OCI-M1 (cell line): Measurements from ENCODE around the gene MC2R.
"Not testable (repeated sequence)": the region's sequence is repeated elsewhere in the genome, so short reads cannot be mapped to it uniquely, and the experiment has no call there.

Experiments used
- DNase-seq: peaks from one replicate; lab custom pipeline; 2025; lab: John Stamatoyannopoulos, UW

The MC2R gene

DNA sequence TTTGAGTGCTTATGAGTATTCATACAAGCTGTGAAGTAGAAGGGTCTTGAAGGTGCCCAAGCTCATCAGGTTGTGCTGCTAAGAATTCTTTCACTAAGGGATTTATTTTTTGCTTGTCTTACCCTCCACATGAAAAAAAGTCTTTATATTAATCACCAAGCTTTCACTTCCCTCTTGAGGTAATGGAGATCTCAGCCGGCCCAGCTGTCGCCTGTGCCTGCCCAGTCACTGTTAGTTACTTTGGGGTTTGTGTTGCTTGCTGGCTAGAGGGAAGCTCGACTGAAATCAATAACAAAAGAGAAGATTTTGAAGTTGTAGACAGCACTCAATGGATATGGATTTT lies 21.9 kb downstream of the MC2R start:
- no peak for DNase-seq

DNA sequence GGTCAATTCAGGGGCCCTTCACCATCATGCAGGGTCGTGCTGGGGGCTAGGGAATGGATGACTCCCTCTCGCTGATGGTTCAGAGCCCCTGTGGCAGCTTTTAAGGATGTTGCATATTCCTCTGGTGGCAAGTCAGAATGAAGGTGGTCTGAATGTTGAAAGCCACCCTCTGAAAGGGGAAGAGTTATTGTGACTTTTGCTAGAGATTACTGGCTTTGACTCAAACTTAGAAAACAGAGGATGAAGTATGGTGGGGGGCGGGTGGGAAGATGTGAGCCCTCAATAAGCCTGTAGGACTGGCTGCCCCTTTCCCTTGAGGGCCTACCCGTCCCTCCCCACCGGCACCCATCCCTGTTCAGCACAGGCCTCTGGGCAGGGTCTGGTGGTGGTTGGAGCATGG lies 23.2 kb downstream of the MC2R start:
- DNase-seq, result no peak

GRCh38 chr18:13890761-13891361 lies 24.5 kb downstream of the MC2R start:
- DNase-seq, result no peak

- DNase-seq, result no peak
These were observed 25.7 kb downstream of the MC2R start for GRCh38 chr18:13889671-13890070.

- no peak for DNase-seq
These were observed 27.1 kb downstream of the MC2R start for GRCh38 chr18:13888191-13888716.

DNA sequence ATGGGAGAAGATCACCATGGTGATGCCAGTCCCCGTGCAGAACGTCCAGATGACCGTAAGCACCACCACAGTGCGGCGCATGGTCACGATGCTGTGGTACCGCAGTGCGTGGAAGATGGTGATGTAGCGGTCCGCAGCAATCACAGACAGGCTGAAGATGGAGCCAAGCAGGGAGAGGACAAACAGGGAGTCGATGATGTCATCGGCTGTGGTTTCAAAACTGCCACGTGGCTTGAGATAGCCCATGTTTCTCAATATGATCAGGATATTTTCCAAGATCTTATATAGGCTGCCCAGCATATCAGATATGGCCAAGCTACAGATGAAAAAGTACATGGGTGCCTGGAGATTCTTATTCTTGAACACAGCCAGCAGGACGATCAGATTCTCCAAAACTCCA lies 30.3 kb downstream of the MC2R start:
- no peak for DNase-seq

DNA sequence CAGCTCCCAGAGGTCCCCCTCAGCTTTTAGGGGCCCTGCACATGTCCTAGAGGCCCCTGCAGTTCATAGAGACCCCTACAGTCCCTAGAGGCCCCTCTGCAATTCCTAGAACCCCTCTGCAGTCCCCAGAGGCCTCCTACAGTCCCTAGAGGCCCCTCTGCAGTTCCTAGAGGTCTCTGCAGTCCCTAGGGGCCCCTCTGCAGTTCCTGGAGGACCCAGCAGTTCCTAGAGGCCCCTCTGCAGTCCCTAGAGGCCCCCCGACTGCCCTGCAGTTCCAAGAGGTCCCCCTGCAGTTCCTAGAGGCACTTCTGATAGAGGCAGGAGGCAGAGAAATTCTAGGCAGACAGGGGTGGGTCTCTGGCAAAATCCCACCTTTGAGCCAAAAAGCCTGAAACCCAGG lies 35.4 kb downstream of the MC2R start:
- no peak for DNase-seq

- DNase-seq, result no peak
These were observed 35.8 kb downstream of the MC2R start for GRCh38 chr18:13879492-13879891.

GRCh38 chr18:13878857-13879256 lies 36.5 kb downstream of the MC2R start:
- DNase-seq, result no peak

- peak; percentile 4 for DNase-seq
These were observed 38.2 kb downstream of the MC2R start for GRCh38 chr18:13877157-13877556.

DNA sequence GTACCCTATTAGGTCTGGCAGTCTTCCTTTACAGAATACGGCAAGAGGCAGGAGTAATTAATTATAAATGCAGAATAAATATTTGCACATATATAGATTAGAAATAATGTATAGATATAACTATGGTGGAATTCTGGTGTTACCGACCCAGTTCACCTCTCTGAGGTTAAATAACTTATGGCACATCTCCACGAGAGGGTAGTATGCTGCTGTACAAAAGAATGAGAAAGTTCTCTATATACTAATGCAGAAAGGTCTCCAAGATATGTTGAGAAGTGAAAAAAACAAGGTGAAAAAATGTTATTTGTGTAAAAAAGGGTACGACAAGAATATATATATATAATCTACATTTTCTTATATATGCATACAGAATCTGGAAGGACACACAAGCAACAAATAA lies 40.8 kb downstream of the MC2R start:
- DNase-seq, result no peak

DNA sequence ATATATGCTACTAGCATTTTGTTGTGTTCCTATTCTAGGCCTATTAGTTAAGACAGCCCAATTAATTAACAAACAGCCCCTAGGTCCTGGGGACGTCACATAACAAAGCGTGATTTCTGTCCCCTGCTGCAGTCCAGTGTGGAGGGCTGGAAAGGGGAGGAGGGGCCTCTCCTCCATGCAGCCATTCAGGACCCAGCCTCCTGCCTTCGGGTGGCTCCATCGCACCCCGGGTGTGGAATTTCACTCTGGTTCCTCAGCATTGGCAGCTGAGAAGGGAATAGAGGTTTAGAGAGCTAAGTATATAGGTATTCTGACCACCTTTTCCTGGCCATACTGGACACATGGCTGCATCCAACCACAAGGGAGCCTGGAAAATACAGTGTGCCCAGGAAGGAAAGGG lies 42.4 kb downstream of the MC2R start:
- DNase-seq, result no peak

GRCh38 chr18:13872373-13872772 lies 43.0 kb downstream of the MC2R start:
- no peak for DNase-seq

DNA sequence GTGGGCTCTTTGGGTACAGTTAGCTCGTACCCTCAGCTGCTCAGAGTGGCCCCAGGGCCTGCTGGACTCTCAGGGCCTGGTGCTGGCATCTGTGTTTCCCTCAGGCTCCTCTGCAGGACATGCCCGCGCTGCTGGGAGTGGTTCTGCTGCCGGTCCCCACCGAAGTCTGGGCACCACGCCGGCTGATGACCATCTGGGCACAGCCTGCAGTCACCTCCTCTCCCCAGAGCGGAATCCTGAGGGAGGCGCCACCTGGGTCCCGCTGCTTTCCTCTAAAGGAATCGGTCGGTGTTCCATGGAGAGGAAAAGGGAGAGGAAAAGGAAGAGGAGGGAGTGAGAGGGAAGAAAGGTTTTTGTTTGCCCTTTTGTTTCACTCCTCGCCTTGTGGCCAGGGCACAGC lies 43.6 kb downstream of the MC2R start:
- no peak for DNase-seq

DNA sequence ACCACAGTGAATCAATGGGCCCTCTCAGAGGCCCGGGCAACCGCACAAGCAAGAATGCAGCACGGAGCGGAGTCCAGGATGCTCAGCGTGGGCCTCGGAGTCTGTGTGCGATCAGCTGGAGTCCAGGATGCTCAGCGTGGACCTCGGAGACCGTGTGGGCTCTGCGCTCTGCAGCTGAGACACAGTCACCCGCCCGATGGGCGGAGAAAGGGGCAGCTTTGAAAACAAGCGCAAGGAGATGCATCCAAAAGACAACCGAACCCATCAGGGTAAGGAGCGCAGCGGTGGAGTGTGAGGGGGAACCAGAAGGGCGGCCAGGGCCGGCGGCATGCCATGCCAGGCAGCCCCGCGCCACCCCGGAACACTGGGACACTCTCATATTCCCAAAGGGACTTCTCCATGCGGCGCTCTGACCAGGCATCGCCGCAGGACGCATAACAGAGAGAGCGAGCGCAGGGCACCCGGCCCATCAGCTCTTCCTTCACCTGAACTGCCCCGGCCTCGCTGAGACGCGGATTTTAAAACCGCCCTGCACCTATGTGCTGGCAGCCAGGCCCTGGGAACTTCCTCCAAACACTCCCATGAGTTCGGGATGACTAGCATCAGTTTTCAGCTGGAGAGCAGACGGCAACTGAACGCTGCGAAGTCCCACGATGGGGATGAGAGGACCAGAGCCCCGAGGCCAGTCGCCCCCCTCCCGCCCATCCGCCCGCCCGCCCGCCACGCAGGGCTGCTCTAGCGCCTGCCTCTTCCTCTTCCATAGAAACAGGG lies 46.6 kb downstream of the MC2R start:
- no peak for DNase-seq

DNA sequence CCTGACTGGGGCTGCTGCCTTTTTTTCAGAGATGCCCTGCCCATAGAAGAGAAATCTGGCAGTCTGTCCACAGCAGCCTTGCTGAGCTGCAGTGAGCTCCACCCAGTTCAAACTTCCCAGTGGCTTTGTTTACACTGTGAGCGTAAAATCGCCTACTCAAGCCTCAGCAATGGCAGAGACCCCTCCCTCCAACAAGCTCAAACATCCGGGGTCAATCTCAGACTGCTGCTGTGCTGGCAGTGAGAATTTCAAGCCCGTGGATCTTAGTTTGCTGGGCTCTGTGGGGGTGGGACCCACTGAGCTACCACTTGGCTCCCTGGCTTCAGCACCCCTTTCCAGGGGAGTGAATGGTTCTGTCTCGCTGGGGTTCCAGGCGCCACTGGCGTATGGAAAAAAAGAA lies 52.4 kb downstream of the MC2R start:
- not testable (repeated sequence) for DNase-seq

GRCh38 chr18:13849791-13850190 lies 65.5 kb downstream of the MC2R start:
- no peak for DNase-seq

DNA sequence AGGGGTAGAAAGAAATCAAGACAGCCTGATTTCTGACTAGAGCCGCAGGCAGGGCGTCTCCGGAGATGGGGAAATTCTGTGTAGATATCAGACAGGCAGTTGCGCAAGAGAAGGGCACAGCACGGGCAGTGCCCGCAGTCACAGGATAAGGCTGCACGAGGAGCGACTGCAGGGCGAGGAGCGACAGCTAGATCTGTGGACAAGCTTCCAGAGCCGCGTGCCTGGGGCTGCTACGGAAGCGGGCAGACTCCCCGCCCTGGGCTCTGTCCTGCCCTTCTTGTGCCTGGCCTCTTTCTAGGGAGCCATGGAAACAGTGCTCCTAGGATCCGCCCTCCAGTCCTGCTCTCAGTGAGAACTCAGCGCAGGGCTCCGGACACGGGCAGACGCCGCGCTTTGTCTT lies 78.8 kb downstream of the MC2R start:
- DNase-seq, result no peak

- DNase-seq, result no peak
These were observed 80.1 kb downstream of the MC2R start for GRCh38 chr18:13835202-13835601.

- DNase-seq, result no peak
These were observed 80.8 kb downstream of the MC2R start for GRCh38 chr18:13834496-13835015.
